OCI-LY1 (cell line): ENCODE data around the gene TNNT2.

Experiments used
- EZH2 ChIP-seq: fragments of 200-600 bp; sonication (generic), shearing (Covaris generic); IDR thresholded peaks from 2 replicates; pipeline ENCODE4 v1.8.0; 2017; ENCODE audit warnings: borderline replicate concordance, mixed run types, mild to moderate bottlenecking, antibody characterized with exemption, low read length, moderate library complexity, mixed read lengths
- TF ChIP-seq, protein P1 (sequence below): fragments of 200-600 bp; sonication (generic), shearing (Covaris generic); IDR thresholded peaks from 2 replicates; pipeline ENCODE4 v1.5.1; 2017; ENCODE audit warnings: mild to moderate bottlenecking, antibody characterized with exemption, low read length, moderate library complexity, mixed read lengths

DNA sequence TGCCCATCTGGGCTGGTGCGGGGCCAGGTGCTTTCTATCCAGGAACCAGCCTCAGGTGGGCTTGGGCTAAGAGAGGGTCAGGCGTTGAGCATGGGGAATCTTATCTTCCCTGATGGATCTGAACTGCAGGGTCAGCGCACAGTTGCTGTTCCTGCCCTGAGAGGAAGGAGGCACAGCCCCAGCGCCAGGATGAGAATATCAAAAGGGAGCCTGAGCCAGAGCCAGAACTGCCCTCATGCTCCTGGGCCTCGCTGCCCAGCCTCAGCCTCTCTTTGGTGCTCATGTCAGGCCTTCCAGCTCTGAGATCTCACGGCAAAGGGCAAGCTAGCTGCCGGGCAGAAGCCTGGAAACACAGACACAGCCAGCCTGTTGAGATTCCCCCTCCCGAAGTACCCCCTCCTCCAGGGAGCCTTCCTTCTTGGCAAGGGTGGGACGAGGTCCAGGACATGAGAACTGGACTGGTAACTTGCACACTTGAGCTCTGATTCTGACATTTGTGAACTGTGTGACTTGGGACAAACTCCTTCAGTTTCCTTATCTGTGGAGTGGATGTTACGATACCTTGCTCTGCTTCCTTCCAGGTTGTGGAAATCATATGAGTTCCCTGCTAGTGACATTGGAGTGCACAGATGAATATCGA lies 22.9 kb upstream of the TNNT2 start:
- TF ChIP-seq EZH2: no peak
- TF ChIP-seq, protein P1, sequence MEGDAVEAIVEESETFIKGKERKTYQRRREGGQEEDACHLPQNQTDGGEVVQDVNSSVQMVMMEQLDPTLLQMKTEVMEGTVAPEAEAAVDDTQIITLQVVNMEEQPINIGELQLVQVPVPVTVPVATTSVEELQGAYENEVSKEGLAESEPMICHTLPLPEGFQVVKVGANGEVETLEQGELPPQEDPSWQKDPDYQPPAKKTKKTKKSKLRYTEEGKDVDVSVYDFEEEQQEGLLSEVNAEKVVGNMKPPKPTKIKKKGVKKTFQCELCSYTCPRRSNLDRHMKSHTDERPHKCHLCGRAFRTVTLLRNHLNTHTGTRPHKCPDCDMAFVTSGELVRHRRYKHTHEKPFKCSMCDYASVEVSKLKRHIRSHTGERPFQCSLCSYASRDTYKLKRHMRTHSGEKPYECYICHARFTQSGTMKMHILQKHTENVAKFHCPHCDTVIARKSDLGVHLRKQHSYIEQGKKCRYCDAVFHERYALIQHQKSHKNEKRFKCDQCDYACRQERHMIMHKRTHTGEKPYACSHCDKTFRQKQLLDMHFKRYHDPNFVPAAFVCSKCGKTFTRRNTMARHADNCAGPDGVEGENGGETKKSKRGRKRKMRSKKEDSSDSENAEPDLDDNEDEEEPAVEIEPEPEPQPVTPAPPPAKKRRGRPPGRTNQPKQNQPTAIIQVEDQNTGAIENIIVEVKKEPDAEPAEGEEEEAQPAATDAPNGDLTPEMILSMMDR: no peak
